Right lobe of liver (tissue), 4 donors: ENCODE data around the gene BARHL1.

ENCODE experiments used
- POLR2A ChIP-seq: fragments of 450-650 bp; IDR thresholded peaks from one replicate; pipeline ENCODE4 v1.6.1; 2017; ENCODE audit warnings: antibody characterized with exemption, mild to moderate bottlenecking
- TF ChIP-seq, protein P1 (sequence below), 4 donors: fragments of 200-600 bp in 3 of 4; fragments of 450-650 bp in 1 of 4; IDR thresholded peaks; one replicate each; pipeline versions ENCODE4 v1.5.1 to v1.8.0; 2016 to 2022; ENCODE audit warnings: antibody characterized with exemption in 4 of 4, mild to moderate bottlenecking in 2 of 4
- donor health status: DM: no; HTN: no; CAD: no.
- donor health status: DM: no; HTN: no; CAD: no.
- donor health status: DM: no; HTN: yes; CAD: no.

DNA sequence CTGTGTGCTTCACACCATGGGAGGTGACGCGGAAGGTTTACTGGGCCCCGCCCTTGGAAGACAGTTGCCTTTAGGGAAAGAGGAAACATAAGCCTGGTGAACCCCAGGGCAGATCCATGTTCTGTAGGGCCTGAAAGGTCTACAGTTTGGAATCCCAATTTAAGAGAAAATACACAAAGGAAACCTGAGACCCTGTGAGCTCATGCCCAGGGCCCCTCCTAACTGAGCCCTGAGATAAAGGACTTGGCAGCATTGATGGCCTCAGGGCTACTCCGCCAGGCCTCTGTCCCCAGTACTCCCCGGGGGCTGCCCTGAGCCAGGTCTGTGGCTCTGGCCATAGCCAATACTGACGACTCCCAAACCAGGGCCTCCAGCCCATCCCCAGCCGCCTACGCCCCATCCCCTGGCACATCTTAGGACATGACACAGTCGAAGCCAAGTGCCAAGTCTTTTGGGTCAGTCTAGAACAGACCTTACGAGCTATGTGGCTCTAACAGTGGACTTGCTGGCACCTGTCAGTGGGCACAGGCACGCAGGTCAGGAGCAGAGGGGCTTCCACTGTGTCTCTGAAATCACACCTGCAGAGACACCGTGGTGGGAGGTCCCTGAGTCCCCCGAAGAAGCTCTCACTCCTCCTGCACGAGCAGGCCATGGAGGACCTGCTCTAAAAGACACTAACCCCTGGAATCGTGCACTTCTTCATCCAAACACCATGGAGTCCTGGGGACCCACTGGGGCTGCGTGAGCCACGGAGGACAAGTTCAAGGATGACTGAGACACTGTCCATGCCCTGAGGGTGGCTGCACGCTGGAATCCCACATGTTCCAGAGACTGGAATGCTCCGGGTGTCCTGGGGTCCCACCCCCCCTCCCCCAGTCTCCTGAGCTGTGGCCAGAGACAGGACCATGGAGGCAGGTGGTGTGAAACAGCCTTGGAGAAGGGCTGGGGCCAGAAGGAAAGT, 40.3 kb upstream of the BARHL1 start:
- TF ChIP-seq, protein P1, sequence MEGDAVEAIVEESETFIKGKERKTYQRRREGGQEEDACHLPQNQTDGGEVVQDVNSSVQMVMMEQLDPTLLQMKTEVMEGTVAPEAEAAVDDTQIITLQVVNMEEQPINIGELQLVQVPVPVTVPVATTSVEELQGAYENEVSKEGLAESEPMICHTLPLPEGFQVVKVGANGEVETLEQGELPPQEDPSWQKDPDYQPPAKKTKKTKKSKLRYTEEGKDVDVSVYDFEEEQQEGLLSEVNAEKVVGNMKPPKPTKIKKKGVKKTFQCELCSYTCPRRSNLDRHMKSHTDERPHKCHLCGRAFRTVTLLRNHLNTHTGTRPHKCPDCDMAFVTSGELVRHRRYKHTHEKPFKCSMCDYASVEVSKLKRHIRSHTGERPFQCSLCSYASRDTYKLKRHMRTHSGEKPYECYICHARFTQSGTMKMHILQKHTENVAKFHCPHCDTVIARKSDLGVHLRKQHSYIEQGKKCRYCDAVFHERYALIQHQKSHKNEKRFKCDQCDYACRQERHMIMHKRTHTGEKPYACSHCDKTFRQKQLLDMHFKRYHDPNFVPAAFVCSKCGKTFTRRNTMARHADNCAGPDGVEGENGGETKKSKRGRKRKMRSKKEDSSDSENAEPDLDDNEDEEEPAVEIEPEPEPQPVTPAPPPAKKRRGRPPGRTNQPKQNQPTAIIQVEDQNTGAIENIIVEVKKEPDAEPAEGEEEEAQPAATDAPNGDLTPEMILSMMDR (IDR thresholded peaks at IDR 0.05): no peak
- TF ChIP-seq POLR2A: no peak
